HG03280 (cell line): ENCODE results near the gene HRH4.
A peak's percentile ranks its signal among the peaks of the same experiment; 100 is the strongest.

Experiments
- ATAC-seq: cut with Tn5 transposase; IDR thresholded peaks from one replicate; pipeline ENCODE4 v1.9.1; 2021; ENCODE audit warnings: mild to moderate bottlenecking, moderate library complexity; ENCODE audit not compliant: unreplicated experiment

HRH4 gene

GRCh38 chr18:24504401-24504800, 44.0 kb downstream of the HRH4 start:
- no peak for ATAC-seq

- ATAC-seq: no peak
These were observed 45.7 kb downstream of the HRH4 start for GRCh38 chr18:24506175-24506574.

GRCh38 chr18:24509435-24509834, 49.0 kb downstream of the HRH4 start:
- ATAC-seq: no peak

GRCh38 chr18:24514439-24514838, 54.0 kb downstream of the HRH4 start:
- peak; percentile 76 for ATAC-seq

GRCh38 chr18:24515721-24516120, 55.3 kb downstream of the HRH4 start:
- no peak for ATAC-seq

GRCh38 chr18:24516261-24516660, 55.8 kb downstream of the HRH4 start:
- ATAC-seq: no peak

DNA sequence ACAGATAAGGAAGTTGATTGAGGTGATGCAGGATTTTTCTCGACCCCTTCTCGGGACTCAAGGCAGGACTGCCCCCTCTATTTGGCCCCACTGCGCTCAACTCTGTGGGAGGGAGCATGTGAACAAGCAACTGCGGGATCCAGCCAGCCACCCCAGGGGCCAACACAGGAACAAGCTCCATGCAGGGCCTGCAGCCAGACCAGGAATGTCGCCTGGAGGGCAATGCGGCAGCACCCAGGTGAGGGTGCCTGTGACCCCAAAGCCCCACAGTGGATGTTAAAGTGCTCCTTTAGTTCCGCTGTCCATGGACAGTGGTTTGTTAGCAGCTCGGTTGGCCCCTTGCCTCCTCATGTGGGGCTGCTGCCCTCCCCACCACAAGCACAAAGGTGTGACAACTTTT, 57.1 kb downstream of the HRH4 start:
- no peak for ATAC-seq

- no peak for ATAC-seq
These were observed 58.2 kb downstream of the HRH4 start for GRCh38 chr18:24518596-24518995.
